Measurements from ENCODE around the gene MCCD1.

The MCCD1 gene, protein sequence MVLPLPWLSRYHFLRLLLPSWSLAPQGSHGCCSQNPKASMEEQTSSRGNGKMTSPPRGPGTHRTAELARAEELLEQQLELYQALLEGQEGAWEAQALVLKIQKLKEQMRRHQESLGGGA

DNA sequence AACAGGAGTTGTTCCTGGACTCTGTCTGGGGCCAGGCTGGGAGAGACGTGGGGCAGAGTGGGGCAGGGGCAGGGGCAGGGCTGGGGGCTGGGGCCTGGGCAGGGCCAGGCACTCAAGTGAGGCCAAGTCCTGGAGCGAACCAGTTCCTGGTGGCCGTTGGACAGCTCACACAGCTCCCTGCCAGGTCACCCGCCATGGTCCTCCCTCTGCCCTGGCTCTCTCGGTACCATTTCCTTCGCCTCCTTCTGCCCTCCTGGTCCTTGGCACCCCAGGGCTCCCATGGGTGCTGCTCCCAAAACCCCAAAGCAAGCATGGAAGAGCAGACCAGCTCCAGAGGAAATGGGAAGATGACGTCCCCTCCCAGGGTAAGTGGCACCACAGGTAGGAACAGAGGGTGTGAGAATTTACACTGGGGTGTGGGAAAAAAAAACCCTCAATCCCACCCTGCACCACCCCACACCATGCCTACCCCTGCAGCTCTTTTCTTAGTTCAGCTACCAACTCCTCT is at the start of gene MCCD1:
TSS of gene MCCD1 (plus strand) at position 142 of the 508 bp plus-strand sequence. CDS start at position 195, 53 bp downstream.
- Histone ChIP-seq H3K9me3 (ENCODE audit: control insufficient read depth, low read length) (no peaks in the 10 kb centered on the region), H3K36me3 (ENCODE audit: control insufficient read depth, insufficient read depth, low read length) (no peaks in the 10 kb centered on the region), H3K4me2 (ENCODE audit: low read length) (no peak within 1 kb of the TSS), H3K9ac (no peak within 1 kb of the TSS), H3K79me2 (no peaks in the 10 kb centered on the region), H3K4me1 (peaks cover 6% of the 10 kb centered on the region), H3K27me3 (ENCODE audit: control insufficient read depth, insufficient read depth, low read length) (no peaks in the 10 kb centered on the region), H3K27ac (no peak within 1 kb of the TSS), H3K4me3 (ENCODE audit: low read depth, low read length) (no peak within 1 kb of the TSS), H2AFZ (no peak within 1 kb of the TSS)
- TF ChIP-seq CTCF (IDR thresholded peaks at IDR 0.05), result no peak

GRCh38 chr6:31479151-31479932 is 49.4 kb upstream of the MCCD1 start:
- no peaks in the 10 kb centered on the region for H3K4me1 ChIP-seq
- H3K4me3 ChIP-seq (ENCODE audit: low read depth, low read length), result no peak overlapping the region
- H3K27ac ChIP-seq, result no peak overlapping the region
- no peak overlapping the region for H3K4me2 ChIP-seq (ENCODE audit: low read length)
- no peaks in the 10 kb centered on the region for H3K27me3 ChIP-seq (ENCODE audit: control insufficient read depth, insufficient read depth, low read length)
- H3K9ac ChIP-seq, result no peak overlapping the region
- no peak for TF ChIP-seq CTCF (IDR thresholded peaks at IDR 0.05)
- no peaks in the 10 kb centered on the region for H3K79me2 ChIP-seq
- H2AFZ ChIP-seq, result no peak overlapping the region
- H3K9me3 ChIP-seq (ENCODE audit: control insufficient read depth, low read length), result no peaks in the 10 kb centered on the region
- H3K36me3 ChIP-seq (ENCODE audit: control insufficient read depth, insufficient read depth, low read length), result no peaks in the 10 kb centered on the region

- no peak overlapping the region for H3K4me3 ChIP-seq (ENCODE audit: low read depth, low read length)
- H3K9ac ChIP-seq, result no peak overlapping the region
- no peaks in the 10 kb centered on the region for H3K27me3 ChIP-seq (ENCODE audit: control insufficient read depth, insufficient read depth, low read length)
- H2AFZ ChIP-seq, result no peak overlapping the region
- TF ChIP-seq CTCF (IDR thresholded peaks at IDR 0.05), result no peak
- no peak overlapping the region for H3K4me2 ChIP-seq (ENCODE audit: low read length)
- no peaks in the 10 kb centered on the region for H3K9me3 ChIP-seq (ENCODE audit: control insufficient read depth, low read length)
- no peaks in the 10 kb centered on the region for H3K4me1 ChIP-seq
- H3K27ac ChIP-seq, result no peak overlapping the region
- H3K36me3 ChIP-seq (ENCODE audit: control insufficient read depth, insufficient read depth, low read length), result no peaks in the 10 kb centered on the region
- no peaks in the 10 kb centered on the region for H3K79me2 ChIP-seq
These were observed 48.7 kb upstream of the MCCD1 start for GRCh38 chr6:31479933-31480535.

DNA sequence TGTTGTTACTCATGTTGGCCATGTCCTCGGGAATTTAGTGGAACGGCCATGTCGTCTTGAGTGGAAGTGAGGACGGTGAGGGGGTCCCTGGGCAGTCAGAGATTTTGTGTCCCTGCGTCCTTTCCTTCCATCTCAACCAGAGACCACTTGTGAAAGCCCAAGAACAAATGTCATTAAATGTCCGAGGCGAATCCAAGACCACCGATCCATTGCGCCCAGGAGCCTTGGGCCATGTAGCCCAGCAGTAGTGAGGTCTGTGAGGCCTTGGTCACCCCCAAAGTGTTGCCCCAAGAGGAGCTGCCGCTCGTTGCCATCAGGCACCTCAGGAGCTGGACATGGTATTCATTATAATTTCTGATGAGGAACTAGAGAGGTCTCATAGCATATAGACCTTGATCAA is 48.2 kb upstream of the MCCD1 start:
- no peak overlapping the region for H2AFZ ChIP-seq
- no peak for TF ChIP-seq CTCF (IDR thresholded peaks at IDR 0.05)

More for the DNA sequence above, 48.2 kb upstream of the MCCD1 start:
- Histone ChIP-seq H3K79me2 (no peaks in the 10 kb centered on the region), H3K36me3 (ENCODE audit: control insufficient read depth, insufficient read depth, low read length) (no peaks in the 10 kb centered on the region), H3K9me3 (ENCODE audit: control insufficient read depth, low read length) (no peaks in the 10 kb centered on the region), H3K9ac (no peak overlapping the region), H3K27ac (no peak overlapping the region), H3K4me1 (peaks cover 3% of the 10 kb centered on the region), H3K27me3 (ENCODE audit: control insufficient read depth, insufficient read depth, low read length) (no peaks in the 10 kb centered on the region), H3K4me3 (ENCODE audit: low read depth, low read length) (no peak overlapping the region), H3K4me2 (ENCODE audit: low read length) (no peak overlapping the region)

Measured in parathyroid adenoma (tissue), 2 donors.